Adrenal gland (tissue), 12 donors: Measurements from ENCODE around the gene HIVEP3. TPM values are rescaled to one million over a fixed set of nuclear protein-coding genes. Genes with fewer than 3 reads are reported as not detected.

ENCODE experiments used
- DNase-seq, 7 donors: peaks; one replicate each; pipeline ENCODE4 v3.0.0-alpha.2; 2019 to 2020
- H3K27ac ChIP-seq, 5 donors: fragments of 200-600 bp; sonication (generic) in 4 of 5; 1 replicate in 3 of 5; 2 replicates in 2 of 5; pipeline versions ENCODE4 v1.5.1 to v1.8.0; 2016 to 2020; ENCODE audit warnings: mild to moderate bottlenecking in 1 of 5
- H3K27me3 ChIP-seq: fragments of 200-600 bp; 2 replicates; pipeline ENCODE4 v1.8.0; 2021
- H3K36me3 ChIP-seq, 2 donors: fragments of 200-600 bp; replicated peaks in 1 of 2; 1 replicate in 1 of 2; 2 replicates in 1 of 2; pipeline versions ENCODE4 v1.5.1 to v1.8.0; 2018 to 2022
- H3K4me1 ChIP-seq, 2 donors: fragments of 200-600 bp; replicated peaks in 1 of 2; 1 replicate in 1 of 2; 2 replicates in 1 of 2; pipeline versions ENCODE4 v1.5.1 to v1.8.0; 2018 to 2021
- H3K4me3 ChIP-seq, 4 donors: fragments of 200-600 bp; sonication (generic) in 3 of 4; one replicate each; pipeline ENCODE4 v1.5.1; 2016 to 2018
- H3K9me3 ChIP-seq, 3 donors: fragments of 200-600 bp; sonication (generic) in 1 of 3; replicated peaks in 1 of 3; 1 replicate in 2 of 3; 2 replicates in 1 of 3; pipeline versions ENCODE4 v1.5.1 to v1.8.0; 2016 to 2021
- CTCF ChIP-seq, 6 experiments: fragments of 450-650 bp in 4 of 6; fragments of 200-600 bp in 2 of 6; sonication (generic) in 1 of 6; IDR thresholded peaks; 1 replicate in 5 of 6; 2 replicates in 1 of 6; pipeline versions ENCODE4 v1.5.1 to v1.8.0; 2016 to 2021; ENCODE audit warnings: antibody characterized with exemption in 6 of 6, mild to moderate bottlenecking in 2 of 6, moderate library complexity in 1 of 6
- POLR2A ChIP-seq, 2 donors: fragments of 450-650 bp; IDR thresholded peaks; one replicate each; pipeline ENCODE4 v1.6.1; 2017; ENCODE audit warnings: antibody characterized with exemption in 2 of 2, mild to moderate bottlenecking in 2 of 2, moderate library complexity in 1 of 2
- WGBS, 4 donors: extraction: QIAGEN DNeasy Blood & Tissue Kit in 2 of 4; methylation state at CpG; one replicate each; pipeline versions ENCODE4 v1.1.5 to v1.1.7; 2013 to 2017; 5-methylcytosine and 5-hydroxymethylcytosine counted together
- intact Hi-C, 2 donors: fragments of 100-400 bp; cut with DNase I; formaldehyde crosslinking; loops; one replicate each; pipeline versions ENCODE4 v1.14.1 to v1.15.0; 2022 to 2023
- polyA plus RNA-seq, 3 donors: library from polyadenylated mRNA; stranded (reverse); fragments of 200-250 nt in 2 of 3; fragments of 350-450 nt in 1 of 3; fragmentation: Illumina TruSeq in 1 of 3; extraction: RNeasy Lipid Tissue Mini Kit (QIAGEN cat#74804) in 1 of 3; gene quantifications; one replicate each; pipeline ENCODE4 v1.2.3, GENCODE V29; 2013 to 2014
- total RNA-seq, 9 donors: library from RNA; depleted of rRNA in 4 of 9; stranded (reverse); fragments of >200 nt in 4 of 9; fragments of 120-200 nt in 1 of 9; fragmentation: NEBNext Ultra II Directional in 1 of 9; extraction: Animal tissue kit (Norgen Biotek cat#: 25700) in 1 of 9; gene quantifications; one replicate each; pipeline versions ENCODE4 v1.1.0 to v1.2.4, GENCODE V29; 2013 to 2023
- donor health status: healthy with polysubstance abuse.
- donor health status: Bipolar disorder and iron deficiency.
- donor health status: DM: yes; HTN: yes; CAD: no.
- donor health status: DM: no; HTN: no; CAD: no.
- donor health status: DM: no; HTN: no; CAD: no.
- donor health status: DM: yes; HTN: yes; CAD: no.

Gene HIVEP3
- total and polyA plus RNA-seq, 12 donors, result 3.2 to 7.7 (median 7.0) TPM

- DNase-seq, result no peak
- Histone ChIP-seq H3K36me3 (no peaks in the 10 kb centered on the region), H3K4me3 (no peak overlapping the region), H3K27me3 (no peaks in the 10 kb centered on the region), H3K27ac (no peak overlapping the region), H3K9me3 (no peaks in the 10 kb centered on the region), H3K4me1 (peaks cover 0 to 12% of the 10 kb centered on the region in 2 donors)
- 75 to 88% (median 85%) methylated on average over 6 to 10 of the region's 10 CpGs for WGBS, 4 donors
- intact Hi-C loops, result no loop called here
- TF ChIP-seq POLR2A (IDR thresholded peaks at IDR 0.05) (no peak), CTCF (IDR thresholded peaks at IDR 0.05) (no peak)
These were observed 244.2 kb downstream of the HIVEP3 start for GRCh38 chr1:41674522-41674921.

GRCh38 chr1:41673806-41674205 lies 244.9 kb downstream of the HIVEP3 start:
- no peaks in the 10 kb centered on the region for H3K36me3 ChIP-seq
- H3K4me1 ChIP-seq, result peaks cover 0 to 12% of the 10 kb centered on the region in 2 donors
- H3K27me3 ChIP-seq, result no peaks in the 10 kb centered on the region
- TF ChIP-seq CTCF (IDR thresholded peaks at IDR 0.05) (no peak), POLR2A (IDR thresholded peaks at IDR 0.05) (no peak)
- WGBS, 4 donors, result 56 to 66% (median 63%) methylated on average over 9 of the region's 9 CpGs
- H3K4me3 ChIP-seq, result no peak overlapping the region
- intact Hi-C loops, result no loop called here
- DNase-seq, result no peak
- no peaks in the 10 kb centered on the region for H3K9me3 ChIP-seq
- no peak overlapping the region for H3K27ac ChIP-seq

- H3K4me3 ChIP-seq, result no peak overlapping the region
- H3K27me3 ChIP-seq, result no peaks in the 10 kb centered on the region
- H3K9me3 ChIP-seq, result no peaks in the 10 kb centered on the region
- no peak for DNase-seq
- WGBS, 4 donors, result 50 to 59% (median 53%) methylated on average over 4 of the region's 4 CpGs
- peak overlapping the region in 1 of 5 donors; percentile 8 for H3K27ac ChIP-seq
- no peaks in the 10 kb centered on the region for H3K36me3 ChIP-seq
- TF ChIP-seq CTCF (IDR thresholded peaks at IDR 0.05) (no peak), POLR2A (IDR thresholded peaks at IDR 0.05) (no peak)
- intact Hi-C loops, result no loop called here
- H3K4me1 ChIP-seq, result peaks cover 0 to 12% of the 10 kb centered on the region in 2 donors
These were observed 245.3 kb downstream of the HIVEP3 start for GRCh38 chr1:41673378-41673777.

- DNase-seq, result no peak
- no peaks in the 10 kb centered on the region for H3K27me3 ChIP-seq
- H3K36me3 ChIP-seq, result no peaks in the 10 kb centered on the region
- intact Hi-C loops, result no loop called here
- peak overlapping the region in 1 of 5 donors; percentile 8 for H3K27ac ChIP-seq
- H3K4me1 ChIP-seq, result peaks cover 0 to 12% of the 10 kb centered on the region in 2 donors
- TF ChIP-seq POLR2A (IDR thresholded peaks at IDR 0.05) (no peak), CTCF (IDR thresholded peaks at IDR 0.05) (no peak)
- H3K4me3 ChIP-seq, result no peak overlapping the region
- 73 to 83% (median 77%) methylated on average over 9 of the region's 9 CpGs for WGBS, 4 donors
- no peaks in the 10 kb centered on the region for H3K9me3 ChIP-seq
These were observed 245.9 kb downstream of the HIVEP3 start for GRCh38 chr1:41672641-41673361.
